Neural cell (in vitro differentiated cells): ENCODE data around the gene DBF4B. TPM values are rescaled to one million over a fixed set of nuclear protein-coding genes. Genes with fewer than 3 reads are reported as not detected.

Source experiments
- H2AFZ ChIP-seq: fragments of 200-600, 300-800 bp; sonication (generic), shearing (Covaris generic); 2 replicates; pipeline ENCODE4 v1.6.0; 2014; ENCODE audit warnings: low read depth, mild to moderate bottlenecking, antibody characterized with exemption, low read length, moderate library complexity
- H3F3A ChIP-seq: fragments of 200-600 bp; shearing (Covaris generic); 2 replicates; pipeline ENCODE4 v1.6.1; 2016; ENCODE audit warnings: mild to moderate bottlenecking, moderate library complexity, mixed read lengths, antibody characterized with exemption, low read length; ENCODE audit not compliant: insufficient read depth, poor library complexity, severe bottlenecking
- H3K27ac ChIP-seq: fragments of 200-600, 300-800 bp; sonication (generic), shearing (Covaris generic); 2 replicates; pipeline ENCODE4 v1.5.1; 2014; ENCODE audit warnings: mild to moderate bottlenecking, low read length, moderate library complexity
- H3K27me3 ChIP-seq: fragments of 300-800, 200-600 bp; sonication (generic), shearing (Covaris generic); 2 replicates; pipeline ENCODE4 v1.6.0; 2014; ENCODE audit warnings: mild to moderate bottlenecking, low read depth, low read length, moderate library complexity; ENCODE audit not compliant: insufficient read depth
- H3K36me3 ChIP-seq: fragments of 300-800, 200-600 bp; sonication (generic), shearing (Covaris generic); 2 replicates; pipeline ENCODE4 v1.5.1; 2014; ENCODE audit warnings: mild to moderate bottlenecking, antibody characterized with exemption, low read length, moderate library complexity; ENCODE audit not compliant: insufficient read depth
- H3K4me2 ChIP-seq: fragments of 300-800, 200-600 bp; sonication (generic), shearing (Covaris generic); 2 replicates; pipeline ENCODE4 v1.6.0; 2014; ENCODE audit warnings: mild to moderate bottlenecking, low read length
- H3K4me3 ChIP-seq: fragments of 300-800, 200-600 bp; sonication (generic), shearing (Covaris generic); 2 replicates; pipeline ENCODE4 v1.5.1; 2014; ENCODE audit warnings: mild to moderate bottlenecking, low read length, moderate library complexity
- H3K79me2 ChIP-seq: fragments of 200-600 bp; shearing (Covaris generic); replicated peaks from 2 replicates; pipeline ENCODE4 v1.6.0; 2014; ENCODE audit warnings: mild to moderate bottlenecking, low read length, moderate library complexity; ENCODE audit not compliant: insufficient read depth
- H3K9ac ChIP-seq: fragments of 300-800, 200-600 bp; sonication (generic), shearing (Covaris generic); 2 replicates; pipeline ENCODE4 v1.6.1; 2016; ENCODE audit warnings: mild to moderate bottlenecking, low read length, mixed read lengths
- H3K9me2 ChIP-seq: fragments of 200-600 bp; shearing (Covaris generic); 2 replicates; pipeline ENCODE4 v1.6.1; 2016; ENCODE audit warnings: mild to moderate bottlenecking, low read length, mixed read lengths; ENCODE audit not compliant: insufficient read depth
- H3K9me3 ChIP-seq: fragments of 200-600, 300-800 bp; sonication (generic), shearing (Covaris generic); 2 replicates; pipeline ENCODE4 v1.6.1; 2016; ENCODE audit warnings: mild to moderate bottlenecking, mixed run types, low read length, moderate library complexity, mixed read lengths
- H4K20me1 ChIP-seq: fragments of 200-600 bp; shearing (Covaris generic); 2 replicates; pipeline ENCODE4 v1.6.1; 2016; ENCODE audit warnings: mild to moderate bottlenecking, mixed run types; ENCODE audit not compliant: insufficient read depth
- CTCF ChIP-seq: fragments of 450-650 bp; IDR thresholded peaks from 2 replicates; pipeline ENCODE4 v1.5.1; 2014; ENCODE audit warnings: antibody characterized with exemption, mild to moderate bottlenecking, moderate library complexity; ENCODE audit not compliant: poor library complexity, severe bottlenecking
- EP300 ChIP-seq: fragments of 450-650 bp; conservative IDR thresholded peaks from 2 replicates; pipeline ENCODE4 v1.6.1; 2014; ENCODE audit warnings: antibody characterized with exemption, mild to moderate bottlenecking, moderate library complexity; ENCODE audit not compliant: poor library complexity, severe bottlenecking
- EZH2 ChIP-seq: fragments of 200-600, 300-800 bp; shearing (Covaris generic), sonication (generic); IDR thresholded peaks from 2 replicates; pipeline ENCODE4 v1.6.1; 2014; ENCODE audit warnings: antibody characterized with exemption, low read length, borderline replicate concordance, mild to moderate bottlenecking; ENCODE audit not compliant: insufficient read depth, poor library complexity, severe bottlenecking
- MXI1 ChIP-seq: fragments of 450-650 bp; conservative IDR thresholded peaks from 2 replicates; pipeline ENCODE4 v1.6.1; 2014; ENCODE audit warnings: antibody characterized with exemption, mild to moderate bottlenecking; ENCODE audit not compliant: poor library complexity, severe bottlenecking
- POLR2AphosphoS5 ChIP-seq: IDR thresholded peaks from 2 replicates; pipeline ENCODE4 v1.6.1; 2012
- RAD21 ChIP-seq: fragments of 450-650 bp; conservative IDR thresholded peaks from 2 replicates; pipeline ENCODE4 v1.6.1; 2014; ENCODE audit warnings: antibody characterized with exemption, mild to moderate bottlenecking, moderate library complexity
- SMC3 ChIP-seq: fragments of 450-650 bp; conservative IDR thresholded peaks from 2 replicates; pipeline ENCODE4 v1.6.1; 2014; ENCODE audit warnings: antibody characterized with exemption, mild to moderate bottlenecking, moderate library complexity; ENCODE audit not compliant: poor library complexity
- TAF1 ChIP-seq: IDR thresholded peaks from 2 replicates; pipeline ENCODE4 v1.6.1; 2012; ENCODE audit warnings: low read depth
- polyA plus RNA-seq: library from polyadenylated mRNA; depleted of rRNA; stranded (reverse); fragments of >200 nt; gene quantifications from 2 replicates; pipeline ENCODE4 v1.2.3, GENCODE V29; 2014
- TF ChIP-seq, protein P1 (sequence below): IDR thresholded peaks from 2 replicates; pipeline ENCODE4 v1.6.1; 2012; ENCODE audit warnings: borderline replicate concordance

Gene DBF4B
- polyA plus RNA-seq, 1 donor from 2014 or later = 10.7 TPM

DNA sequence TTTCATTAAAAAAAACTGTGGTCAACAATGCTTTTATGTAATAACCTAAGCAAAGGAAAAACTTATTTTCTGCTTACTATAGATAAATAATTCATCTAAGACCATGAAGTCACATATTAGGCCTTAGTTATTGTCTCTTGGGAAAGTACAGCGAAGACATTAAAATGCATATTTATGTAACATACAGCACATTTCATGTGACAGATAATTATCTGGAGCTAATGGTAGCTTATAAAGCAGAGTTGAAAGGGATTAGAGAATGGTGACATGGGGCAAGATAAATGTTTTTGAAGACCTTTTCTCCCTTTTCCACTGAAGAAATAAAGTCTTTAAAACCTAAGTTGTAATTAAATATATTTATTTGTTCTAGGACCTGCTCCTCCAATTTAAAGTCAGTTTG is 42.5 kb upstream of the DBF4B start:
- no peaks in the 10 kb centered on the region for H3K79me2 ChIP-seq
- H4K20me1 ChIP-seq = no peaks in the 10 kb centered on the region
- no peak overlapping the region for H3K4me2 ChIP-seq
- H3K36me3 ChIP-seq = no peaks in the 10 kb centered on the region
- H3K9ac ChIP-seq = no peak overlapping the region
- H3K9me3 ChIP-seq = no peaks in the 10 kb centered on the region
- H3F3A ChIP-seq = no peaks in the 10 kb centered on the region
- TF ChIP-seq EP300 (no peak), SMC3 (no peak), TAF1 (no peak), RAD21 (no peak), MXI1 (no peak), CTCF (no peak), POLR2AphosphoS5 (no peak), EZH2 (no peak)
- TF ChIP-seq, protein P1, sequence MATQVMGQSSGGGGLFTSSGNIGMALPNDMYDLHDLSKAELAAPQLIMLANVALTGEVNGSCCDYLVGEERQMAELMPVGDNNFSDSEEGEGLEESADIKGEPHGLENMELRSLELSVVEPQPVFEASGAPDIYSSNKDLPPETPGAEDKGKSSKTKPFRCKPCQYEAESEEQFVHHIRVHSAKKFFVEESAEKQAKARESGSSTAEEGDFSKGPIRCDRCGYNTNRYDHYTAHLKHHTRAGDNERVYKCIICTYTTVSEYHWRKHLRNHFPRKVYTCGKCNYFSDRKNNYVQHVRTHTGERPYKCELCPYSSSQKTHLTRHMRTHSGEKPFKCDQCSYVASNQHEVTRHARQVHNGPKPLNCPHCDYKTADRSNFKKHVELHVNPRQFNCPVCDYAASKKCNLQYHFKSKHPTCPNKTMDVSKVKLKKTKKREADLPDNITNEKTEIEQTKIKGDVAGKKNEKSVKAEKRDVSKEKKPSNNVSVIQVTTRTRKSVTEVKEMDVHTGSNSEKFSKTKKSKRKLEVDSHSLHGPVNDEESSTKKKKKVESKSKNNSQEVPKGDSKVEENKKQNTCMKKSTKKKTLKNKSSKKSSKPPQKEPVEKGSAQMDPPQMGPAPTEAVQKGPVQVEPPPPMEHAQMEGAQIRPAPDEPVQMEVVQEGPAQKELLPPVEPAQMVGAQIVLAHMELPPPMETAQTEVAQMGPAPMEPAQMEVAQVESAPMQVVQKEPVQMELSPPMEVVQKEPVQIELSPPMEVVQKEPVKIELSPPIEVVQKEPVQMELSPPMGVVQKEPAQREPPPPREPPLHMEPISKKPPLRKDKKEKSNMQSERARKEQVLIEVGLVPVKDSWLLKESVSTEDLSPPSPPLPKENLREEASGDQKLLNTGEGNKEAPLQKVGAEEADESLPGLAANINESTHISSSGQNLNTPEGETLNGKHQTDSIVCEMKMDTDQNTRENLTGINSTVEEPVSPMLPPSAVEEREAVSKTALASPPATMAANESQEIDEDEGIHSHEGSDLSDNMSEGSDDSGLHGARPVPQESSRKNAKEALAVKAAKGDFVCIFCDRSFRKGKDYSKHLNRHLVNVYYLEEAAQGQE = no peak
- H2AFZ ChIP-seq = no peak overlapping the region
- no peak overlapping the region for H3K4me3 ChIP-seq
- no peaks in the 10 kb centered on the region for H3K27me3 ChIP-seq
- no peaks in the 10 kb centered on the region for H3K9me2 ChIP-seq
- H3K27ac ChIP-seq = peak overlapping the region; percentile 4

- no peak overlapping the region for H2AFZ ChIP-seq
- no peaks in the 10 kb centered on the region for H3K27me3 ChIP-seq
- TF ChIP-seq EZH2 (no peak), SMC3 (peak; percentile 39), RAD21 (peak; percentile 42), EP300 (no peak), CTCF (peak; percentile 55)
- H3K9me3 ChIP-seq = no peaks in the 10 kb centered on the region
- no peak overlapping the region for H3K9ac ChIP-seq
- H3K36me3 ChIP-seq = no peaks in the 10 kb centered on the region
- no peaks in the 10 kb centered on the region for H3F3A ChIP-seq
- H3K27ac ChIP-seq = no peak overlapping the region
- H3K4me3 ChIP-seq = no peak overlapping the region
- H3K9me2 ChIP-seq = no peaks in the 10 kb centered on the region
- H3K79me2 ChIP-seq = no peaks in the 10 kb centered on the region
- H4K20me1 ChIP-seq = no peaks in the 10 kb centered on the region
- no peak overlapping the region for H3K4me2 ChIP-seq
These were observed 35.9 kb upstream of the DBF4B start for GRCh38 chr17:44672479-44673093.
